Stimulated activated naive CD4-positive, alpha-beta T cell treated with Interleukin-2 at 50 U/mL for 16 hours (primary cell): ENCODE measurements around the gene TIPIN.
"Not testable (repeated sequence)": the region's sequence is repeated elsewhere in the genome, so short reads cannot be mapped to it uniquely, and the experiment has no call there.

Experiments
- DNase-seq: peaks from one replicate; lab custom pipeline; 2025; lab: John Stamatoyannopoulos, UW

Gene TIPIN, protein sequence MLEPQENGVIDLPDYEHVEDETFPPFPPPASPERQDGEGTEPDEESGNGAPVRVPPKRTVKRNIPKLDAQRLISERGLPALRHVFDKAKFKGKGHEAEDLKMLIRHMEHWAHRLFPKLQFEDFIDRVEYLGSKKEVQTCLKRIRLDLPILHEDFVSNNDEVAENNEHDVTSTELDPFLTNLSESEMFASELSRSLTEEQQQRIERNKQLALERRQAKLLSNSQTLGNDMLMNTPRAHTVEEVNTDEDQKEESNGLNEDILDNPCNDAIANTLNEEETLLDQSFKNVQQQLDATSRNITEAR

DNA sequence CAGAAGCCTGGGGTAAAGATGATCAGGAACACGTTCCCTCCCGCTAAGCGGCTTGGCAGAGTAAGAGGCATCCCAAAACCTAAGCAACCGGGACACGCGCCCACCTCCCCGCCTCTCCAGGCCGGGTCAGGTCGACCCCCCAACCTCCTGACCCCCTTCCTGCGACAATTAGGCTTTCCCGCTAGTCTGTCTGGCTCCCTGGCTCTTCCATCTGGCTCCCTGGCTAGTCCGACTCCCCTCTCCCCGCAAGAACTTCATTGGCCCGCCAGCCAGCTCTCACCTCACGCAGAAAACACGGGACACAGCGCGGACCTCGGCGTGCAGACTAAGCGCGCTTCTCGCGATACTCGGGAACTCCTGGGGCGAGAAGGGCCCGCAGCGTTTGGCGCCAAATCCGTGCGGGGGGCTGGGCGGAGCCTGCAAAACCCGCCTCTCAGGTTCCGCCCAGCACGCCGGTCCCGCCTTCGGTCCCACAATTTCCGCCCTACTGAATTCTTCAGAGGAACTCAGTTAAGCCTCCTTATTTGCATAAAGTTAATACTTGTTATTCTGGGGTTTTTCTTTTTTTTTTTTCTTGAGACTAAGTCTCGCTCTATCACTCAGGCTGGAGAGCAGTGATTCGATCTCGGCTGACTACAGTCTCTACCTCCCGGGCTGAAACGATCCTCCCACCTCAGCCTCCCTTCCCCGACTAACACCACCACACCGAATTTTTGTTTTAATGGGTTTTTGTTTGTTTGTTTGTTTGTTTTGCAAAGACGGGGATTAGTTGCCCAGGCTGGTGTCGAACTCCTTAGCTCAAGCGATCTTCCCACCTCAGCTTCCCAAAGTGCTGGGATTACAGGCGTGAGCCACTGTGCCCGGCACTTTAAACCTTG is at the start of gene TIPIN:
TSS of gene TIPIN (minus strand) at position 327 of the 878 bp plus-strand sequence. CDS start 3,738 bp downstream, outside the sequence.
- peak; percentile 95 for DNase-seq

DNA sequence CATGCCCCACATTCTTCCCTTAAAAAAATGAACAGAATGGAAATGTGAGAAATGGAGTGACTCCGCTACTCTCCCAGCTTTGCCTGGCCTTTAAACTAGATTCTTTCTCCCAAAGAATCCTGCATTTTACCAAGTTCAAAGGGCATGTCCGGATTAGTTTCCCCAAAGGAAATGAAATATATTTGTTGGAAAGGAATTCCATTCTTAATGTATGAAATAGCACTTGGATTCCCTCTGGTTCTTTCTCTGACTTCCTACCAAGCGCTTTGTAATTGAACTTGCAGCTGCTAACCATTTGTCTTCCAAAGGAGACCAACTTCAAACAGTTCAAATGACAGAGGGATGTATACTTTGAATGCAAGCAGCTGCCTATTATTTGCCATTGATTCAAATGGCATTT is 49.1 kb upstream of the TIPIN start:
- no peak for DNase-seq

DNA sequence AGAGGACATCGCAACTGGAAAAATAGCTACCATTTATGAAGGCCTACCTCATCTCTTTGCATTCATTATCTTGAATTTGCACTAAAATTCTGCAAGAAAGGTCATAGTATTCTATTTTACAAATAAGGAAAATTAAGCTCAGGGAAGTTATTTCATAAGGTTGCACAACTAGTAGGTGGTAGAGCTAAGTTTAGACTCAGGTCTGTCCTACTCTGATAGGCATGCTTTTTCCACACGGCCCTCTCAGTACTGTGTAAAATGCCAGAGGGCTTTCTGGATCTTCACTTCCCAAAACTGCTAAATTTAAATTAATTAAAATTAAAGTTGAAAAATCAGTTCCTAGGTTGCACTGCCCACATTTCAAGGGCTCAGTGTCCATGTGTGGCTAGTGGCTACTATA is 48.5 kb upstream of the TIPIN start:
- DNase-seq: no peak

DNA sequence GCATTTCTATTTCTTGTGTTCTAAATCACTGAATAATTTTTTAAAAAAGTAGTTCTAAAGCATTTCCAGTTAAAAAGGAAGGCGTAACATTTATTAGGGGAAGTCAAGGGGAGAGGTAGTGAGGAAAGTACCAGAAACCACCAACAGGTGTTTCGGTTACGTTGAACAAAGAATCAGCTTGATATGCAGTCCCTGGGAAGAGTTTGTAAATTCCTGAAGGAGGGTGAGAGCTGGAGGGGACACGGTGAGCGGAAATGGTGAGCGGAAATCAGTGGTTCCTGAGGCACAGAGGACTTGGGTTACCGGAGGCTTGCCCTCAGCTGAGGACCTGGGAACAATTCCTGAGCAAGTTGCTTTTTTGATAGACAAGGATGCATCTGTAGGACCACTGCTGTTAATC is 48.0 kb upstream of the TIPIN start:
- no peak for DNase-seq

DNA sequence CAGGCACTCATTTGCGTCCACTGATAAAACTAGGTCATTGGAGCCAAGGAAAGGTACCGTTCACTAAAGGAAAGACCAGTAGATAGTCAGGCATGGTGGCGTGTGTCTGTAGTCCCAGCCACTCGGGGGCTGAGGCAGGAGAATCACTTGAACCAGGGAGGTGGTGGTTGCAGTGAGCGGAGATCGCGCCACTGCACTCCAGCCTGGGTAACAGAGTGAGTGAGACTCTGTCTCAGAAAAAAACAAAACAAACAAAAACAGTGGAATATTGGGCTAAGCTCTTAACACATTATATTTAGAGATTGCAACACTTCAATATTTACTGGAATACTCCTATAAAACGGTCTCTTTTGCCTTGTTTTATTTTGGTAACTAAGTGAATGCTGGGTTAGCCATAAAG is 47.6 kb upstream of the TIPIN start:
- DNase-seq: no peak

DNA sequence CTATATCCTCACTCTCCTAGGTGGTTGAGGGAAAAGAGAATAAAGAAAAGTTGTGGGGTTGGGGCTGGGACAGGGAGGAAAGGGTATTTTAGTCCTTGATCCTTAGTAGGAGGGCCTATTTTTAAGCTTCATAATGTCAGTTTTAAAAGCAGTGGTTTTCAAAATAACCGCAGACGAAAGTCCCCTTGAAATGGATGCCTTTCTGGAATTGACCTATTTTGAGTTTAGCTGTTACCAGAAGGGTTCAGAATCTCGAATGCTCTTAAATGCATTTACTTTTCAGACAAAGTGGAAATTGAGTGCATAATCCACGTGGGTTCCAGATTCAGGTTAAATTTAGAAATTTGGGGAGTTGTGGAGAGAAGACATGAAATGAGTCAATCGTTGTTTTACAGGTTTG is 46.8 kb upstream of the TIPIN start:
- DNase-seq: no peak

DNA sequence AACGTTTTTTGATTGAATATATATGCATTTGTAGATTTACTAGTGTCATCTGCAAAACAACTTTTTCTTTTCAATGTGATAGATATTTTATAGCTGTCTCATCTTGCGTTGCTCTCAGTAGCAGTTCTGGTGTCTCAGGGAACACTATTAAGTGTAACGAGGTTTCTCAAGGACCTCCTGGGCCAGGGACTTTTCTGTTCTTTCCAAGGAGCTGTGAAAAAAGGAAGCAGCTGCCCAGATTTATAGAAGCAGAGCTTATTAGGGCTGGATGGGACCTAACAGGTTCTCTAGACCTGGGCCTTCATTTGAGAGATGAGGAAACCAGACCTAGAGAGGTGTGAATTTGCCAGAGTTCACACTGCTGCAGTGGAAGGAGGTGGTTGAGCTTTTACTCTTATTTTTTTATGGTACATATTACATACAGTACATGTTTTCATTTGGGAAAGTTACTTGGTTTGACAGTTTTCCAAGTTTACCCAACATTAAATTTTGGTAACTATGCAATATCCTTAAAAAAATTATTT is 46.3 kb upstream of the TIPIN start:
- no peak for DNase-seq

DNA sequence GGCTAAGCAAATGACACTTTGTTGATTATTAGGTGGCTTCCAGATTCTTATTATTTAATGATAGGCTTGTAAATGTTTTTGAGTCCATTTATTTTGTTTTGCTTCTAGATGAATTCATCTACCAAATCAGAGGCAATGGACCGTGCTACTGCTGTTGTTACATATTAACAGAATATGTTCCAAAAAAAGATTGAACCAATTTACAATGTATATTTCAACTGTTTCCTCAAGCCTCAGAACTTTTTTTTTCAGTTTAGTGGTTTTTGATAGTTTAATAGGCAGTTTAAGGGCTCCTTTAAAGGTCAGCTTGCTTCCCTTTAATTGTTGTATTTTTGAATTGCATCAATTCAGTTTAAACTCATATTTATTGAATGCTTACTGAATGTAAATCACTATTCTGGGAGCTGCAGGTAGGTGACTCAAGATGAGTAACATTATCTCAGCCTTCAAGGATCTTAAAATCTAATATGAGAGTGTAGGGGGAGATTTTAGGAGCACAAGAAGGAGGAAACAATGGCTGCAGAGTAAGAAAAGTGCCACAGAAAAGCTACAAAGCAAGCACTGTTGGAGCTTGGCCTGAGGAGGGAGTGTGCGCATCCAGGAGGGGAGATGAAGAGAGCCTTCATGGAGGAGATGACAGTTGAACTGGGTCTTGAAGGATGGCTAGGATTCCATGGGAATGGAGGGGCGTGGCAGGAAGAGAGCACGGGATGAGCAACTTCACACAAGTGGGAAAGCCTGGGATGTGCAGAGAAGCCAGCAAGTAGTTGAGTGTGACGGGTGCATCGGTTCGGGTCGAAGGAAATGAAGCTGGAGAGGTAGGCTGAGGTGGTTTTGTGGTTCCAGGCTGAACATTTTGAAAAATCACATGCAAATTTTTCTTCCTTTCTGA is 44.9 kb upstream of the TIPIN start:
- no peak for DNase-seq

DNA sequence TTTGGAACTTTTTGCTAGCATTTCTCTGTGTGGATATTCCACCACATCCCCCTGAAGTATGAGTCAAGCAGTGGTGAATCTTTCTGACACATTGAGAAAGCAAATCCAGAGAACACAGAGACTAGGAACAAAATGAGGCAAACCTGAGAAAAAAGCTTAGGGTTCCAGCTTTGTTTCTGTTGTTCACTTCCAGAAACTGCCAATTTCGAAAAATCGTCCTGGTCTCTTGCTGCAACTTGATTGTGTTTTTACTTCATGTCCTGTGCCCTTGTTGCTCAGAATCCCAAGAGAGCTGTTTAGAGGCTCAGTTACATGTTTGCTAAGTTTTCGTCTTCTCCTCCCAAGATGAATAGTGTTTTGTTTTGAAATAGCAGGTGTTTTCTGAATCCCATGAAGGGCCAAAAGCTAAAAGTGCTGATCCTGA is 43.9 kb upstream of the TIPIN start:
- no peak for DNase-seq

DNA sequence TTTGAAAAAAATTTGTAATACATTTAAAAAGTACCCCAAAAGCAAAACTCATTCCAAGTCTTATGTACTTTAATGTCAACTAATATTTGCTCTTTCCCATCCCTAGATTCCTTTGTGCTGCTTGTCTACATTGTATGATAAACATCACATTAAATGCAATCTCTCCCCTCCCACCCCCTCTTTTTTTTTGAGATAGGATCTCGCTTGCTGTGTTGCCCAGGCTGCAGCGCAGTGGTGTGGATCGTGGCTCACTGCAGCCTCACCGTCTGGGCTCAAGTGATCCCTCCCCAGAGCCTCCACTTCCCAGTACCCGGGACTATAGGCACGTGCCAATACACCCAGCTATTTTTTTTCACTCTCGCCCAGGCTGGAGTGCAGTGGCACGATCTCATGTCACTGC is 42.8 kb upstream of the TIPIN start:
- no peak for DNase-seq

DNA sequence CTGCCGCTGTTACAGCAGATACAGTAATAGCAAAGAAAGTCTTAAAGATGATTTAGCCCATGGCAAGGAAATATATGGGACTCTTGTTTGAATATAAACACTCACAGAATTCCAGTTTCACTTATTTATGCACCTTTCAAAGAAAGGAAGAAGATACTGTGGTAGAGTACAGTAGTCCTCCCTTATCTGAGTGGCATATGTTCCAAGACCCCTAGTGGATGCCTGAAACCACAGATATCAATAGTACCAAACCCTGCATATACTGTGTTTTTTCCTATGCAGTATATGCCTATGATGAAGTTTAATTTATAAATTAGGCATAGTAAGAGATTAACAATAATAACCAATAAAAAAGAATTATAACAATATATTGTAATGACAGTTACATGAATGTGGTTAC is 38.4 kb upstream of the TIPIN start:
- DNase-seq: no peak

DNA sequence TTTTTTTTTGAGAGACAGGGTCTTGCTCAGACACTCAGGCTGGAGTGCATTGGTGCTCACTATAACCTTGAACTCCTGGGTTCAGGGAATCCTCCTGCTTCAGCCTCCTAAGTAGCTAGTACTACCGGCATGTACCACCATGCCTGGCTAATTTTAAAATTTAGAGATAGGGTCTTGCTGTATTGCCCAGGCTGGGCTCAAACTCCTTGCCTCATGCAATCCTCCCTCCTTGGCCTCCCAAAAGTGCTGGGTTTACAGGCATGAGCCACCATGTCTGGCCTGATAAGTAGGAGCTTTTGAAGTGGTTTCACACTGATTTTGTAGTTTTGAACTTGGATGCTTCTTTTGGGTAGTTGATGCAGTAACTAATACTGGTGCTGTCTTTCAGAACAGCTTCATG is 38.0 kb upstream of the TIPIN start:
- no peak for DNase-seq

DNA sequence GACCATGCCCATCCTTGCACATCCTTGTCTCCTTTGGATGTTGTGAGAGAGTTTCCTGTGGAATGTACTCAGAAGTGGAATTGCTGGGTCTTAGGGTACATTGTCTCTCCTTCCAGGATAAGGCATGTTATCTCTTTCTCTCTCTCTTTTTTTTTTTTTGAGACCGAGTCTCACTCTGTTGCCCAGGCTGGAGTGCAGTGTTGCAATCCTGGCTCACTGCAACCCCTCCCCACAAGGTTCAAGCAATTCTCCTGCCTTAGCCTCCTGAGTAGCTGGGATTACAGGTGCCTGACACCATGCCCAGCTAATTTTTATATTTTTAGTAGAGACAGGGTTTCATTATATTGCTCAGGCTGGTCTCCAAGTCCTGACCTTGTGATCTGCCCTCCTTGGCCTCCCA is 36.6 kb upstream of the TIPIN start:
- not testable (repeated sequence) for DNase-seq

DNA sequence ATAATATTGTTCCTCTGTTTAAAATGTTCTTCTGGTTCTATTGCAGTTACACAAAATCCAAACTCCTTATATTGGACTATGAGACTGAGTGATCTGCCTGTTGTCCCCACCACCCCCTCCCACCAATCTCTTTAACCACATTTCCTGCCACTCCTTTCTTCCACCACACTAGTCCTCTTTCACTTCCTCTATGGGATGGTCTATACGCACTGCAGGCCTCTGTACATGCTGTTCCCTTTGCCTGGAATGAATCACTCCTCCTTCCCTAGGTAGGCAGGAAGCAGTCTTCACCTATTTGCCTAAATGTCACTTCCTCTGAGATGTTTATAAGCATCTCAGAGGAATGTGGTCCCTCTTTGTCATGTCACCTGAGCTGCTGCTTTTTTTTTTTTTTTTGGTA is 34.2 kb upstream of the TIPIN start:
- DNase-seq: no peak

DNA sequence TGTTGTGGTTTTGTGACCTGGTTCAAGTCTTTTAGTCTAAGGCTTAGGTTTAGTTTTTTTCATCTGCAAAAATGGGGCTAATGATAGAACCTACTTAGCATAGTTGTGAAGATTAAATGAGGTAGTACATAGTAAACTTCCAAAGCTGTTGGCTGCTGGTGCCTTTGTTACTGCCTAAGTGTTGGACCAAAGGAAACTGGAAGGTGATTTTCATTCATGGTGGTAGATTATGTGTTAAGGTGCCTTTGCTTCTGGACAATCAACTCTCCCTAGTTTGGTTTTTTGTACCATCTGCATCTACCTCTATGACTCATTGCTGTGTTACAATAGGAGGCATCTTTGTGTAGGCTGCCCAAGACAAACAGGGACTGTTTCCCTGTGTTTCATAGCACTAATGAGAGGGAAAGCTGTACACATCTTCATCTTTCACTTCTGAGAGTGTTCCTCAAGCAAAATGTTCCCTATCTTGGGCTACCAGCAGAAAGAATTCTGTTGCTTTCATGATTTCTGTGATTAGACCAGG is 33.4 kb upstream of the TIPIN start:
- DNase-seq: no peak

DNA sequence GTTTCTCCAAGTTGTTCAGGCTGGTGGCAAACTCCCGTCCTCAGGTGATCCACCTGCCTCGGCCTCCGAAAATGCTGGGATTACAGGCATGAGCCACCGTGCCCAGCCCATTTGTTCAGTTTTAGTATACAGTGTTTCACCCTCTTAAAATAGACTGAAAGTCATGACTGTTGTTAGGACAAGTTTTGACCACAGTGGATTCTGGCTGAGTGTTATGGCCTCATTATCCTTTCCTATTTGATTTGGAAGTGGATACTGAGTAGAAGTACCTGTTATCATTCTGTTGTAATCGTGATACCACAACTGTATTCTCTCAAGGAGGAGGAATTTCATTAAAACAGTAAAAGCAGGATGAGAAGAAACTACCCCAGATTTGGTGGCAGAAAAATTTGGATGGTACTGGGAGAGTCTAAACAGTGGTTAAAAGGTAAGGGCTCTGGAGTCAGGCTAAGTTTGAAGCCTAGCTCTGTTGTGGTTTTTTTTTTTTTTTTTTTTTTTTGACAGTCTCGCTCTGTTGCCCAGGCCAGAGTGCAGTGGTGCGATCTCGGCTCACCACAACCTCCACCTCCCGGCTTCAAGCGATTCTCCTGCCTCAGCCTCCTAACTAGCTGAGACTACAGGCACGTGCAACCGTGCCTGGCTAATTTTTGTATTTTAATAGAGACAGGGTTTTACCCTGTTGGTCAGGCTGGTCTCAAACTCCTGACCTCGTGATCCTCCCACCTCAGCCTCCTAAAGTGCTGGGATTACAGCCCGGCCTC is 32.8 kb upstream of the TIPIN start:
- DNase-seq: no peak

DNA sequence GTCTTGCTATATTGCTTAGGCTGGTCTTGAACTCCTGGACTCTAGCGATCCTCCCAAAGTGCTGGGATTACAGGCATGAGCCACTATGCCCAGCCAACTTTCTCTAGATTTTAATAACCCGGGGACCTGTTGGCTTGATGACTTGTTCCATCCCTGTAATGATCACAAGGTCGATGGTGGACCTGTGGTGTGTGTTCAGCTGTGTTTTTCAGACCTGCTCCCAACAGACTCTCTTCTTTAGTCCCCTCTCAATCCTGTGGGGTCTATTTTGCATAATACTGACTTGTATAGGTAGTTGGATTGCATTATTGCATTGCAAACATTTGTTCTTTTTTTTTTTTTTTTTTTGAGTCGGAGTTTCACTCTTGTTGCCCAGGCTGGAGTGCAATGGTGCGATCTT is 32.1 kb upstream of the TIPIN start:
- no peak for DNase-seq

DNA sequence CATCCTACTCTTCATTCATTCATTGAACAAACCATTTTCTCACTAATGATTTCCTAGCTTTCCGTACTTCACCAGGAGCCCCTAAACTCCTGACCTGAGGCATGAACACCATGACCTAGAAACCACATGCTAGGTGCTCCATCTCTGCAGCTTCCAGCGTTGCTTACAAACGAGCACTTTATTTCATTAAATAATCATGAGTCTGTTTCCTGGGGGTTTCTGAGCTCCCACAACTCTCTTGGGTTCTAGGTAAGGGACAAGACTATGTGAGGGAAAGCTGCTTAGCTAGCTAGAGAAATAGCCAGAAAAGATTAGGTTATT is 31.5 kb upstream of the TIPIN start:
- no peak for DNase-seq

DNA sequence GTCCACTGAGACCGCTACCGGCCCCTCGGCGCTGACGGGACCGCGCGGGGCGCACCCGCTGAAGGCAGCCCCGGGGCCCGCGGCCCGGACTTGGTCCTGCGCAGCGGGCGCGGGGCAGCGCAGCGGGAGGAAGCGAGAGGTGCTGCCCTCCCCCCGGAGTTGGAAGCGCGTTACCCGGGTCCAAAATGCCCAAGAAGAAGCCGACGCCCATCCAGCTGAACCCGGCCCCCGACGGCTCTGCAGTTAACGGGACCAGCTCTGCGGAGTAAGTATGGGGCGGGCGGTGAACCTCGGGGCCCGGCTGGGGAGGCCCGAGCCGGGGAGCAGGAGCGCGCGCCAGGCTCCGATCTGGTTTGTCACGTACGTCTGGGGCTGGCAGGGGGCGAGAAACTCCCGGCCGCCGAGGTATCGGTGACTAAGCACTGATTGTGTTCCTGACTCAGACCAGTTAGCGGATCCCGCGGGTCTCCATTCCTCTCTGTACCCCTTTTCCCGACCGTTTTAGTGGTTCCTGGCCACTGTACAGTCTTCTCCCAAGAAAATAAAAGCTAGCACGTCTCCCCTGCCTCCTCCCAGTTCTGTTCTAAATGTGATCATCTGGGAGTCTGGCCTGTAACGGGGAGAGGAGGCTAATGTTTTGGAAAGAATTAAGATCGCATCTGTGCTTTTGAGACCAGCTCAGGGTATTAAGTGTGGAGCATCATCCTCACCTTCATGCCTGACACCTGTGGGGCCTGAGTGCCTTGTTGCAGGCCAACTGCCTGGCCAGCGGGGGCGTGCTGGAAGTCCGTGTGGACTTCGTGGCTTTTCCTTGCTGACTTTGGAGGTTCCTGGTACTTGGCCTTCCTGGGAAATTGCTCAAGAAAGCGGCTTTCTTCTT is 30.9 kb upstream of the TIPIN start:
- DNase-seq: peak; percentile 81
